LNCaP clone FGC (cell line): ENCODE measurements around the gene MARS1.
"Not testable (repeated sequence)": the region's sequence is repeated elsewhere in the genome, so short reads cannot be mapped to it uniquely, and the experiment has no call there.

ENCODE experiments used
- DNase-seq: peaks from one replicate; pipeline ENCODE4 v3.0.0-alpha.2; 2011; ENCODE audit warnings: low read depth
- H3K4me3 ChIP-seq: 2 replicates; pipeline ENCODE4 v1.5.1; 2011; ENCODE audit warnings: mild to moderate bottlenecking, low read depth, low read length, control low read depth
- CTCF ChIP-seq: IDR thresholded peaks from 2 replicates; pipeline ENCODE4 v1.5.1; 2012; ENCODE audit warnings: mild to moderate bottlenecking; ENCODE audit not compliant: control insufficient read depth, insufficient read depth; ENCODE audit errors: extremely low read depth

The MARS1 gene

GRCh38 chr12:57515934-57516541, 28.2 kb downstream of the MARS1 start:
- DNase-seq = no peak
- H3K4me3 ChIP-seq = no peak overlapping the region
- no peak for TF ChIP-seq CTCF

DNA sequence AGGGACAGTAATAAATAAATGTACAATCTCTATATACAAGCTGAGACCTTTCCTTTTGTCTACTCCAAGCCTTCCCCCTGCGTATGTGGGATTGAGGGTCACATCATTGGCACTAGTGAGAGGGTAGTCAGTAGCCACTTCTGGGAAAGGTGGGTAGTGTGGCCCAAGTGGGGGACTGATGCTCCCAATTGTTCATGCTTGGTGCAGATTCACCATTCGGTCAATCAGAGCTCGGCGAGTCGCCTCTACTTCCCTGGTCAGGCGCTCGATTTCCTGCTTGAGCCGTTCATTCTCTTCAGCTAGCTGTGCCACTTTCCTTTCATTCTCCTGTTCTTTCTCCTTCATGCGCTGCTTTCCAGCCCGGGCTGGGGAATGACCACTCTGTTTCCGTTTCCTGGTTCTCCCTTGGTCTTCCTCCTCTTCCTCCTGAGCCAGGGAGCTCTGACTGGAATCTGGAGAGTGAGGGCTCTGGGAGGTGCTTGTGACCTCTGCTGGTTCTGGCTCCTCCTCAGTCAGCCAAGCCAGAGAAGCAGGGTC, 28.8 kb downstream of the MARS1 start:
- no peak for DNase-seq
- no peak overlapping the region for H3K4me3 ChIP-seq
- TF ChIP-seq CTCF = no peak

DNA sequence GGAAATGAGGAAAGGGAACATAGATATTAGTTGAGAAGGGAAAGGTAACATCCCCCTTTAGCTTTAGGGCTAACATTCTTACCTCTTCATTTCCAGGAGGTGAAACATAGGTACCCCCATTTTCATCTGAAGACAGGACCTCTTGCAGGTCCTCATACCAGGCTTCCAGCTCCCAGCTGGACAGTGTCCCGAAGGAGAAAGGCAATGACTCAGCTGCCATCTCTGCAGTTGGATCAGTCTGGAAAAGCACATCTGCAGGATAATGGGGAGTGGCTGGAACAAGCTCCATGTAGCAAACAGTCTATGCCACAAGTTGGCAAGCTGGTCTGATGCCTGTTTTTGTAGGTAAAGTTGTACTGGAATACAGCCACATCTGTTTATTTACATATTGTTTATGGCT, 29.3 kb downstream of the MARS1 start:
- H3K4me3 ChIP-seq = no peak overlapping the region
- TF ChIP-seq CTCF = no peak
- DNase-seq = peak; percentile 76

- not testable (repeated sequence) for H3K4me3 ChIP-seq, DNase-seq
Measured at GRCh38 chr12:57517718-57518117, 29.9 kb downstream of the MARS1 start.

DNA sequence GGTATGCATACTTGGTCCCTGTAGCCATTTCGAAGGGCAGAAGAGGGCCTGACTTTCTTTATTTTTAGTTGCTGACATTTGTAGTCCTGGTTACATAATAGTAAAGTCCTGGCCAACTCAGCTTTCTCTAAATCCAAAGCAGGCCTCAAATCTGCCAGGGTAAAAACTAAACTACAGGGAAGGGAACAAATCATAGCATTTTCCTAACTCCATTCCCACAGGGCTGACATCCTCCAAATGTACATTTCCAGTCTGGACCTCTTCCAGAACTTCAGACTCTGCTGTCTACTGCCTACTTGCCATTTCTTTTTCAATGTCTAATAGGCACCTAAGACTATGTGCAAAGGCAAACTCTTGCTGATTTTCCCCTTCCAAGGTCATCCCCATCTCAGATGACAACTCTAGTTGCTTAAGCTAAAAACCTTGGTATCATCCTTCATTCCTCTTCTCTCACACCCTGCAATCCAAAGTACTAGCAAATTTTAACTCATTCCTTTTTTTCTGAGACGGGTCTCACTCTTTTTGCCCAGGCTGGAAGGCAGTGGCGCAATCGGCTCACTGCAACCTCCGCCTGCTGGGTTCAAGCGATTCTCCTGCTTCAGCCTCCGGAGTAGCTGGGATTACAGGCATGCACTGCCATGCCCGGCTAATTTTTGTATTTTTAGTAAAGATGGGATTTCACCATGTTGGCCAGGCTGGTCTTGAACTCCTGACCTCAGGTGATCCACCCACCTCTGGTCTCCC, 30.5 kb downstream of the MARS1 start:
- DNase-seq = no peak
- TF ChIP-seq CTCF = no peak
- peak overlapping the region; percentile 93 for H3K4me3 ChIP-seq

DNA sequence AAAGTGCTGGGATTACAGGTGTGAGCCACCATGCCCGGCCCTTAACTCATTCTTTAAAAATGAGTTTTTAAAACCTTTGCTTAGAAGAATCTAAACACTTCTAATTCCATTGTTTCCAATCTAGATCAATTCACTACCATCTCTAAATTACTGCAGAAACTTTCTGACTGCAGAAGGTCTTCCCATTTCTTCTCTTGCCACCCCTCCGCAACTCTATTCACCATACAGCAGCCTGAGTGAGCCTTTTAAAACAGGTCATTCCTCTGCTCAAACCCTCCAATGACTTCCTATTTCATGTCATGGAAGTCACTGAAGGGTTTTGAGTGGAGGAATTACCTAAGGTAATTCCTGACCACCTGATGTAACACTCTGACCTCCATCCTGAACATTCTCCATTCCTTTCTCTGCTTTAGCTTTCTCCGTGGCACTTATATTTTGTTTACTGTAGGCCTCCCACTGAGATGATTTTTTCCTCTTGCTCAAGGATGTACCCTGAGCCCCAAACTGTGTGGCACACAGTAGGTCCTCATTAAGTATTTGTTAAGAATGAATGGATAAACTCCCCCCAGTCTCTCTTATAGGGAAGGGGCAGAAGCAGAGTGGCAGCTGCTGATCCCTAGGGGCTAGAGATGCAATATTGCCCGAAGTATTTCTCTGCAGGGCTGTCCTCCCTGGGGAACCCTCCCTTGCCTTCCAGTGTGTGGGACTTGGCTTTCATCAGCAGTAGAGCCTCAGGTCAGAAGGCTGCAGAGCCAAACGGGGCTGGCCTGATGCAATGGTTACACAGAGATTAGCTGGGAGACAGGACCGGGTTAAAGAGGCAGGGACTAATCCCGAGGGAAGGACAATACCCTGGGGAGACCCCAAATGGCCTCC, 31.3 kb downstream of the MARS1 start:
- no peak for TF ChIP-seq CTCF
- DNase-seq = no peak

GRCh38 chr12:57519796-57520052, 31.9 kb downstream of the MARS1 start:
- DNase-seq = no peak
- H3K4me3 ChIP-seq = peak overlapping the region; percentile 93
- peak; percentile 12; the same call in 1 of the 2 replicates for TF ChIP-seq CTCF

More for the DNA sequence above, 31.3 kb downstream of the MARS1 start:
- peak overlapping the region; percentile 93 for H3K4me3 ChIP-seq
